ENCODE data around the gene LYPD6.

GRCh38 chr2:149464396-149464795, 134.0 kb downstream of the LYPD6 start:
- no peak for TF ChIP-seq TCF4 (CRISPR knock-in tag; IDR thresholded peaks at IDR 0.05; ENCODE audit: borderline replicate concordance)
- TF ChIP-seq ARNTL (CRISPR knock-in tag; IDR thresholded peaks at IDR 0.05; ENCODE audit: borderline replicate concordance, low read depth) = no peak

All from SK-N-SH treated with all-trans-retinoic acid at 6 μM for 48 hours (cell line).